A673 (cell line): ENCODE results near the gene CAMK1. TPM values are rescaled to one million over a fixed set of nuclear protein-coding genes. Genes with fewer than 3 reads are reported as not detected.

Experiments used
- BruUV-seq: library from RNA; stranded (reverse); fragments of 400-500 nt; replicated peaks from 2 replicates; lab custom pipeline; 2021; lab: Mats Ljungman, UMichigan
- CTCF ChIA-PET: fragments of 300-600 bp; sonication (Branson Sonifier 250); formaldehyde crosslinking; loops from one replicate; lab custom pipeline; 2022; ENCODE audit warnings: antibody characterized with exemption; lab: Charles Lee
- POLR2A ChIA-PET: fragments of 300-600 bp; sonication (Branson Sonifier 250); formaldehyde crosslinking; loops from one replicate; lab custom pipeline; 2022; ENCODE audit warnings: antibody characterized with exemption; ENCODE audit not compliant: low non-redundant PET; lab: Charles Lee
- DNase-seq: peaks from one replicate; pipeline ENCODE4 v3.0.0-alpha.2; 2015; ENCODE audit warnings: low spot score
- H3K27ac ChIP-seq: fragments of 200-600 bp; sonication (generic); 2 replicates; pipeline ENCODE4 v1.5.1; 2016; ENCODE audit warnings: mixed run types, low read depth, mild to moderate bottlenecking, mixed read lengths, antibody characterized with exemption, low read length; ENCODE audit not compliant: poor library complexity, severe bottlenecking
- H3K27me3 ChIP-seq: fragments of 200-600 bp; sonication (generic); replicated peaks from 2 replicates; pipeline ENCODE4 v1.6.1; 2017; ENCODE audit warnings: mixed run types, low read depth, mild to moderate bottlenecking, mixed read lengths, antibody characterized with exemption, low read length; ENCODE audit not compliant: insufficient read depth, poor library complexity
- H3K36me3 ChIP-seq: fragments of 200-600 bp; sonication (generic); 2 replicates; pipeline ENCODE4 v1.6.1; 2016; ENCODE audit warnings: mixed run types, mild to moderate bottlenecking, mixed read lengths, antibody characterized with exemption, low read length; ENCODE audit not compliant: insufficient read depth, poor library complexity, severe bottlenecking
- H3K4me1 ChIP-seq: fragments of 200-600 bp; sonication (generic); 2 replicates; pipeline ENCODE4 v1.6.1; 2017; ENCODE audit warnings: mixed run types, mild to moderate bottlenecking, mixed read lengths, antibody characterized with exemption, low read length; ENCODE audit not compliant: insufficient read depth, poor library complexity, severe bottlenecking
- H3K4me3 ChIP-seq: fragments of 200-600 bp; sonication (generic); 2 replicates; pipeline ENCODE4 v1.5.1; 2016; ENCODE audit warnings: low read depth, mixed run types, mild to moderate bottlenecking, mixed read lengths, low read length; ENCODE audit not compliant: poor library complexity, severe bottlenecking
- H3K9me3 ChIP-seq: fragments of 200-600 bp; sonication (generic); 2 replicates; pipeline ENCODE4 v1.6.1; 2016; ENCODE audit warnings: mixed run types, low read depth, mild to moderate bottlenecking, mixed read lengths, antibody characterized with exemption, low read length; ENCODE audit not compliant: poor library complexity, severe bottlenecking
- EZH2 ChIP-seq: fragments of 200-600 bp; sonication (generic); IDR thresholded peaks from 2 replicates; pipeline ENCODE4 v1.6.1; 2017; ENCODE audit warnings: borderline replicate concordance, low read depth, mild to moderate bottlenecking, mixed read lengths, antibody characterized with exemption, low read length; ENCODE audit not compliant: poor library complexity, severe bottlenecking
- intact Hi-C: fragments of 100-400 bp; cut with micrococcal nuclease; formaldehyde crosslinking; loops from one replicate; pipeline ENCODE4 v1.10.0; 2022; ENCODE audit not compliant: unreplicated experiment
- total RNA-seq: library from RNA; stranded (reverse); gene quantifications from 2 replicates; pipeline ENCODE4 v1.2.3, GENCODE V29; 2021
- TF ChIP-seq, protein P1 (sequence below): fragments of 300-800, 200-600 bp; sonication (generic); conservative IDR thresholded peaks from 2 replicates; pipeline ENCODE4 v1.5.1; 2017; ENCODE audit warnings: low read depth, mild to moderate bottlenecking, antibody characterized with exemption, low read length, moderate library complexity, mixed read lengths

The CAMK1 gene
- total RNA-seq, 1 experiment from 2014 or later, result 26.7 TPM

DNA sequence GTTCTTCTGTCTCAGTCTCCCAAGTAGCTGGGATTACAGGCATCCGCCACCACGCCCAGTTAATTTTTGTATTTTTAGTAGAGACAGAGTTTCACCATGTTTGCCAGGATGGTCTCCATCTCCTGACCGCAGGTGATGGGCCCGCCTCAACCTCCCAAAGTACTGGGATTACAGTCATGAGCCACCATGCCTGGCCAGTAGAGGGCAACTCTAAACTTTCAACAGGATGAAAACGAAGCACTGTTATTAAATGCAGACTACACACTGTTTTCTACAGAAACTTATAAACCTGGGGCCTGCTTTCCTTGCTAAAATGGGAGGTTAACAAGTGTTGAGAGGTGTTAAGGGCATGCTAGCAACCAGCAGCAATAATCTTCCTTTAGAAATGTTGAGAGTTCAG is 30.8 kb upstream of the CAMK1 start:
- H3K4me3 ChIP-seq, result no peak overlapping the region
- no peaks in the 10 kb centered on the region for H3K9me3 ChIP-seq
- H3K27ac ChIP-seq, result no peak overlapping the region
- ChIA-PET CTCF (no interaction called here), POLR2A (interaction anchor here (0.6 kb wide), 1 partner anchor 47 kb away, joined by 5 read pairs; no protein-coding TSS in a partner anchor)
- H3K27me3 ChIP-seq, result no peaks in the 10 kb centered on the region
- BruUV-seq, result no TSS peak
- intact Hi-C loops, result no loop called here
- H3K36me3 ChIP-seq, result peaks cover 78% of the 10 kb centered on the region
- TF ChIP-seq, protein P1, sequence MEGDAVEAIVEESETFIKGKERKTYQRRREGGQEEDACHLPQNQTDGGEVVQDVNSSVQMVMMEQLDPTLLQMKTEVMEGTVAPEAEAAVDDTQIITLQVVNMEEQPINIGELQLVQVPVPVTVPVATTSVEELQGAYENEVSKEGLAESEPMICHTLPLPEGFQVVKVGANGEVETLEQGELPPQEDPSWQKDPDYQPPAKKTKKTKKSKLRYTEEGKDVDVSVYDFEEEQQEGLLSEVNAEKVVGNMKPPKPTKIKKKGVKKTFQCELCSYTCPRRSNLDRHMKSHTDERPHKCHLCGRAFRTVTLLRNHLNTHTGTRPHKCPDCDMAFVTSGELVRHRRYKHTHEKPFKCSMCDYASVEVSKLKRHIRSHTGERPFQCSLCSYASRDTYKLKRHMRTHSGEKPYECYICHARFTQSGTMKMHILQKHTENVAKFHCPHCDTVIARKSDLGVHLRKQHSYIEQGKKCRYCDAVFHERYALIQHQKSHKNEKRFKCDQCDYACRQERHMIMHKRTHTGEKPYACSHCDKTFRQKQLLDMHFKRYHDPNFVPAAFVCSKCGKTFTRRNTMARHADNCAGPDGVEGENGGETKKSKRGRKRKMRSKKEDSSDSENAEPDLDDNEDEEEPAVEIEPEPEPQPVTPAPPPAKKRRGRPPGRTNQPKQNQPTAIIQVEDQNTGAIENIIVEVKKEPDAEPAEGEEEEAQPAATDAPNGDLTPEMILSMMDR, result peak; percentile 40; the same call in 1 of the 2 replicates
- no peak for TF ChIP-seq EZH2
- no peaks in the 10 kb centered on the region for H3K4me1 ChIP-seq
- DNase-seq, result no peak

DNA sequence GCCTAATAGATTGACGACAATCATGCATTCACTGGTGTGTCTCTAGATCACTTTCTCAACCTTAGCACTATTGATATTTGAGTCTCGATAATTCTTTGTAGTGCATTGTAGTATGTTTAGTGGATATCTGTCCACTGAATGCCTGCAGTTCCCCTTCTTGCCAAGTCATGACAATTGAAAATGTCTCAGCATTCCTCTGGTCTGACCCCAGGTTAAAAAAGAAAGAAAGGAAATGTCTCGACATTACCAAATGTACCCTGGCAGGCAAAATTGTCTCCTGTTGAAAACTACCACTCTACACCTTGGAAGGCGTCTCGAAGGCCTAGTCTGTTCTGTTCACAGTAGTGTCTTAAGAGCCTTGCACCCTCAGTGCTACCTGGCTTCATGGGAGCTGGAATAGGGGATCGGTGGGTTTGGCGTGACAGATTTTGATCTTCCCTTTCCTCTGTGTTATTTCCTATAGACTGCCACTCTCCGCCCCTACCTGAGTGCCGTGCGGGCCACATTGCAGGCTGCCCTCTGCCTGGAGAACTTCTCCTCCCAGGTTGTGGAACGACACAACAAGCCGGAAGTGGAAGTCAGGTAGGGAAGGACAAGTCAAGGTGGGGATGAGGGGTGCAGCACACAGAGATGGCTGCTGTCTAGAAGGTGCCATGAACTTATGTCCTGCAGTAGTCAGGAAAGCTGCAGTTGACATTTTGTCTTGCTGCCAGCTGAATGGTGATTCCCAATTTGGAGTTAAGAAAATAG is 27.6 kb upstream of the CAMK1 start:
- no peaks in the 10 kb centered on the region for H3K9me3 ChIP-seq
- H3K4me3 ChIP-seq, result no peak overlapping the region
- peaks cover 6% of the 10 kb centered on the region for H3K4me1 ChIP-seq
- BruUV-seq, result no TSS peak
- CTCF ChIA-PET, result no interaction called here
- H3K36me3 ChIP-seq, result peaks cover 50% of the 10 kb centered on the region
- H3K27me3 ChIP-seq, result no peaks in the 10 kb centered on the region
- H3K27ac ChIP-seq, result no peak overlapping the region
- DNase-seq, result no peak
- TF ChIP-seq EZH2, result no peak
- intact Hi-C loops, result no loop called here
- POLR2A ChIA-PET, result no interaction called here

DNA sequence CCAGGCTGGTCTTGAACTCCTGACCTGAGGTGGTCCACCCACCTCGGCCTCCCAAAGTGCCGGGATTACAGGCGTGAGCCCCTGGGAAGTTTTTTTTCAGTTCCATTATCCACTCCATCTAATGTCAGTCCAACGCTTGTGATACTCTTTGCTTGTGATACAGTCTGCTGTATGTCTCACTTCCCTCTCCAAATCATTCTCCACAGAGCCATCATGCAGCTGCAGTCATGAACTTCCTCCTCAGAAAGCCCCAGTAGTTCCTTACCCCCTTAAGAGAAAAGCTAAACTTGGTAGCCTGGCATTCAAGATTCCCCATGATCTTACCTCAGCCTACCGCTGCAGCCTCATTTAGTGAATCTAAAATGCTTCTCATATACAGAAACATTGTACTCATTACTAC is 25.5 kb upstream of the CAMK1 start:
- ChIA-PET POLR2A (interaction anchor here (0.7 kb wide), 1 partner anchor 50 kb away, joined by 4 read pairs; no protein-coding TSS in a partner anchor), CTCF (no interaction called here)
- DNase-seq, result no peak
- TF ChIP-seq, protein P1, result no peak
- no peak for TF ChIP-seq EZH2
- intact Hi-C loops, result no loop called here
- H3K4me1 ChIP-seq, result peaks cover 17% of the 10 kb centered on the region
- no peaks in the 10 kb centered on the region for H3K9me3 ChIP-seq
- no TSS peak for BruUV-seq
- no peak overlapping the region for H3K27ac ChIP-seq
- H3K4me3 ChIP-seq, result no peak overlapping the region
- H3K27me3 ChIP-seq, result no peaks in the 10 kb centered on the region
- peaks cover 33% of the 10 kb centered on the region for H3K36me3 ChIP-seq
